ENCODE measurements around the gene SLC30A1. TPM values are rescaled to one million over a fixed set of nuclear protein-coding genes. Genes with fewer than 3 reads are reported as not detected.
A peak's percentile ranks its signal among the peaks of the same experiment; 100 is the strongest.
"Not testable (repeated sequence)": the region's sequence is repeated elsewhere in the genome, so short reads cannot be mapped to it uniquely, and the experiment has no call there.

SLC30A1 gene
- polyA plus RNA-seq, 3 donors, result 11.9 to 15.4 (median 13.2) TPM

DNA sequence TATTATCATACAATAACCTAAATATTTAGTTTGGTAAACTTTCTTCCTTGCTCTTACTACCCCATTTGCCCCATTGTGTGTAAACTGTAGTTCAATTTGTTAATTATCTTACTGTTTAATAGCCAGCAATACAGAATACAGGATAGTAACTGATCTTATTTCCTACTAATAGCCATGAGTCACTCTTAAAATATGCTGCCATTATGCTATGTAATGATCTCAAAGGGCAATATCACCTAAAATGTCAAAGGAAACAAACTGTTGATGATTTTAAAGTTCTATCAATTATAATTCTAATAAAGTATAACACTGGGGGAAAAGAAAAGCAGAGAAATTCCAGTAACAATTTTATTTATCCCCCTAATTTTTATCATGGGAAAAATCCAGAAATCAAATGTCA lies 4.3 kb downstream of the SLC30A1 start:
- Mint-ChIP-seq H3K36me3 (peaks cover 33 to 45% of the 10 kb centered on the region in 2 donors), H3K4me1 (peaks cover 50% of the 10 kb centered on the region), H3K9me3 (peaks cover 0 to 2% (median 0%) of the 10 kb centered on the region in 7 donors), H3K27ac (no peak overlapping the region), H3K4me3 (no peak overlapping the region), H3K27me3 (ENCODE audit: low read depth in 3 of 3) (no peaks in the 10 kb centered on the region)
- intact Hi-C loops (cut with micrococcal nuclease), result loop anchor here in 1 of 2 donors (5.0 kb wide), 1 partner anchor 53 kb away; no protein-coding TSS in a partner anchor
- no peak overlapping the region for H2AFZ ChIP-seq (ENCODE audit: insufficient read depth, low read depth, low read length, poor library complexity, severe bottlenecking)
- TF ChIP-seq, protein P1, sequence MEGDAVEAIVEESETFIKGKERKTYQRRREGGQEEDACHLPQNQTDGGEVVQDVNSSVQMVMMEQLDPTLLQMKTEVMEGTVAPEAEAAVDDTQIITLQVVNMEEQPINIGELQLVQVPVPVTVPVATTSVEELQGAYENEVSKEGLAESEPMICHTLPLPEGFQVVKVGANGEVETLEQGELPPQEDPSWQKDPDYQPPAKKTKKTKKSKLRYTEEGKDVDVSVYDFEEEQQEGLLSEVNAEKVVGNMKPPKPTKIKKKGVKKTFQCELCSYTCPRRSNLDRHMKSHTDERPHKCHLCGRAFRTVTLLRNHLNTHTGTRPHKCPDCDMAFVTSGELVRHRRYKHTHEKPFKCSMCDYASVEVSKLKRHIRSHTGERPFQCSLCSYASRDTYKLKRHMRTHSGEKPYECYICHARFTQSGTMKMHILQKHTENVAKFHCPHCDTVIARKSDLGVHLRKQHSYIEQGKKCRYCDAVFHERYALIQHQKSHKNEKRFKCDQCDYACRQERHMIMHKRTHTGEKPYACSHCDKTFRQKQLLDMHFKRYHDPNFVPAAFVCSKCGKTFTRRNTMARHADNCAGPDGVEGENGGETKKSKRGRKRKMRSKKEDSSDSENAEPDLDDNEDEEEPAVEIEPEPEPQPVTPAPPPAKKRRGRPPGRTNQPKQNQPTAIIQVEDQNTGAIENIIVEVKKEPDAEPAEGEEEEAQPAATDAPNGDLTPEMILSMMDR (IDR thresholded peaks at IDR 0.05), result no peak
- peaks cover 86% of the 10 kb centered on the region for H3K79me2 ChIP-seq (ENCODE audit: insufficient read depth, low read length)
- H3K9me3 ChIP-seq (replicated peaks in 1 of 2; ENCODE audit: control insufficient read depth in 1 of 2, insufficient read depth in 1 of 2, low read length in 2 of 2), result no peaks in the 10 kb centered on the region
- peaks cover 24 to 53% of the 10 kb centered on the region in 2 donors for H3K4me1 ChIP-seq (ENCODE audit: control insufficient read depth in 1 of 2, insufficient read depth in 2 of 2, low read length in 2 of 2)
- H3K9ac ChIP-seq (ENCODE audit: insufficient read depth, low read length, poor library complexity, severe bottlenecking), result no peak overlapping the region
- H3K4me2 ChIP-seq (replicated peaks; ENCODE audit: extremely low read depth, low read length, poor library complexity, severe bottlenecking), result peak overlapping the region; percentile 87
- no peaks in the 10 kb centered on the region for H3K27me3 ChIP-seq (ENCODE audit: control insufficient read depth in 2 of 2, insufficient read depth in 2 of 2, low read length in 2 of 2)
- H3K4me3 ChIP-seq (replicated peaks in 1 of 3; ENCODE audit: low read depth in 2 of 3, low read length in 3 of 3), result peak overlapping the region in 1 of 3 experiments; percentile 99
- peaks cover 87% of the 10 kb centered on the region for H4K20me1 ChIP-seq (ENCODE audit: insufficient read depth, low read length)
- H3K36me3 ChIP-seq (replicated peaks in 1 of 2; ENCODE audit: control insufficient read depth in 1 of 2, insufficient read depth in 2 of 2, low read length in 2 of 2), result peaks cover 40 to 54% of the 10 kb centered on the region in 2 donors
- DNase-seq, result no peak
- no peak overlapping the region for H3K27ac ChIP-seq (ENCODE audit: low read depth in 1 of 2, low read length in 2 of 2)

DNA sequence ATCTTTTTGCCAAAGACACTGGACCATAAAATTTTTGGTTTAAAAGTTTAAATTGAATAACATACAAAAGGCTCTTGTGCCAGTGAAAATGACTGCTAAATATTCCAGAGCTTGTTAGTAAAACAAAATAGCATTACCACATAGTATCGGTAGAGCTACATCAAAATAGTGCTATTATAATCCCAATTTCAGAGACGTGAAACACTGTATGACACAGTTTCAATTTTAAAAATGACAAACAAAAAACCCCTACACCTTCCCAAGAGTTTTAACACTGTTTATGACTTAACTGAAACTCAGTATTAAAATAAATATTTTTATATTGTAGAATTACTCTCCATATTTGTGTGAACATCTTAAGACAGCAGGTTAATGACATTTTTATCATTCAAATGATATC lies 7.0 kb downstream of the SLC30A1 start:
- Histone ChIP-seq H3K4me1 (ENCODE audit: control insufficient read depth in 1 of 2, insufficient read depth in 2 of 2, low read length in 2 of 2) (peaks cover 19 to 44% of the 10 kb centered on the region in 2 donors), H2AFZ (ENCODE audit: insufficient read depth, low read depth, low read length, poor library complexity, severe bottlenecking) (no peak overlapping the region), H3K36me3 (replicated peaks in 1 of 2; ENCODE audit: control insufficient read depth in 1 of 2, insufficient read depth in 2 of 2, low read length in 2 of 2) (peaks cover 40 to 54% of the 10 kb centered on the region in 2 donors), H3K27ac (ENCODE audit: low read depth in 1 of 2, low read length in 2 of 2) (no peak overlapping the region), H3K9me3 (replicated peaks in 1 of 2; ENCODE audit: control insufficient read depth in 1 of 2, insufficient read depth in 1 of 2, low read length in 2 of 2) (no peaks in the 10 kb centered on the region), H3K4me2 (replicated peaks; ENCODE audit: extremely low read depth, low read length, poor library complexity, severe bottlenecking) (no peak overlapping the region), H3K4me3 (replicated peaks in 1 of 3; ENCODE audit: low read depth in 2 of 3, low read length in 3 of 3) (no peak overlapping the region), H3K79me2 (ENCODE audit: insufficient read depth, low read length) (peaks cover 62% of the 10 kb centered on the region), H4K20me1 (ENCODE audit: insufficient read depth, low read length) (peaks cover 91% of the 10 kb centered on the region), H3K9ac (ENCODE audit: insufficient read depth, low read length, poor library complexity, severe bottlenecking) (no peak overlapping the region), H3K27me3 (ENCODE audit: control insufficient read depth in 2 of 2, insufficient read depth in 2 of 2, low read length in 2 of 2) (no peaks in the 10 kb centered on the region)
- Mint-ChIP-seq H3K27me3 (ENCODE audit: low read depth in 3 of 3) (peaks cover 0 to 1% (median 0%) of the 10 kb centered on the region in 3 donors), H3K9me3 (no peaks in the 10 kb centered on the region), H3K36me3 (peaks cover 33 to 45% of the 10 kb centered on the region in 2 donors), H3K4me1 (peaks cover 45% of the 10 kb centered on the region), H3K4me3 (no peak overlapping the region), H3K27ac (no peak overlapping the region)
- no CpG with 5 or more reads among the region's 2 CpGs for WGBS (ENCODE audit: insufficient coverage)
- no peak for DNase-seq
- intact Hi-C loops (cut with micrococcal nuclease), result no loop called here
- TF ChIP-seq, protein P1 (IDR thresholded peaks at IDR 0.05), result no peak

DNA sequence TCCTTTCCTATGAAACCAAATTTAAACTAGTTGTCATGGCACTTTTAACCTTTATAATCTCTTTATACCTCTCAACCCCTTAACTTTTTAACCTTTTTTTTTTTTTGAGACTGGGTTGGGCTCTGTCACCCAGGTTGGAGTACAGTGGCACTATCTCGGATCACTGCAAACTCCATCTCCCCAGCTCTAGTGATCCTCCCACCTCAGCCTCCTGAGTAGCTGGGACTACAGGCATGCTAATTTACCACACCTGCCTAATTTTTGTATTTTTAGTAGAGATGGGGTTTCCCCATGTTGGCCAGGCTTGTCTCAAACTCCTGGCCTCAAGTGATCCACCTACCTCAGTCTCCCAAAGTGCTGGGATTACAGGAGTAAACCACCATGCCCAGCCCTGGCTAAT lies 8.6 kb downstream of the SLC30A1 start:
- Mint-ChIP-seq H3K4me1 (peaks cover 30% of the 10 kb centered on the region), H3K36me3 (peaks cover 28 to 34% of the 10 kb centered on the region in 2 donors)
- WGBS (ENCODE audit: insufficient coverage), result no CpG with 5 or more reads among the region's 1 CpG
- intact Hi-C loops (cut with micrococcal nuclease); H3K4me2 ChIP-seq (replicated peaks; ENCODE audit: extremely low read depth, low read length, poor library complexity, severe bottlenecking); H3K4me3 Mint-ChIP-seq; H3K9ac ChIP-seq (ENCODE audit: insufficient read depth, low read length, poor library complexity, severe bottlenecking); H3K27ac ChIP-seq (ENCODE audit: low read depth in 1 of 2, low read length in 2 of 2); DNase-seq; H3K27ac Mint-ChIP-seq; H3K27me3 ChIP-seq (ENCODE audit: control insufficient read depth in 2 of 2, insufficient read depth in 2 of 2, low read length in 2 of 2); H3K4me3 ChIP-seq (replicated peaks in 1 of 3; ENCODE audit: low read depth in 2 of 3, low read length in 3 of 3); H2AFZ ChIP-seq (ENCODE audit: insufficient read depth, low read depth, low read length, poor library complexity, severe bottlenecking); H3K27me3 Mint-ChIP-seq (ENCODE audit: low read depth in 3 of 3); H3K9me3 Mint-ChIP-seq; H3K9me3 ChIP-seq (replicated peaks in 1 of 2; ENCODE audit: control insufficient read depth in 1 of 2, insufficient read depth in 1 of 2, low read length in 2 of 2): not testable (repeated sequence)
- peaks cover 3 to 28% of the 10 kb centered on the region in 2 donors for H3K4me1 ChIP-seq (ENCODE audit: control insufficient read depth in 1 of 2, insufficient read depth in 2 of 2, low read length in 2 of 2)
- peaks cover 46% of the 10 kb centered on the region for H3K79me2 ChIP-seq (ENCODE audit: insufficient read depth, low read length)
- H4K20me1 ChIP-seq (ENCODE audit: insufficient read depth, low read length), result peaks cover 79% of the 10 kb centered on the region
- peaks cover 34 to 46% of the 10 kb centered on the region in 2 donors for H3K36me3 ChIP-seq (replicated peaks in 1 of 2; ENCODE audit: control insufficient read depth in 1 of 2, insufficient read depth in 2 of 2, low read length in 2 of 2)

Measured in CD14-positive monocyte (primary cell).